GM19328 (cell line): ENCODE results near the gene RPL28.
"Not testable (repeated sequence)": the region's sequence is repeated elsewhere in the genome, so short reads cannot be mapped to it uniquely, and the experiment has no call there.

Experiments used
- ATAC-seq: cut with Tn5 transposase; IDR thresholded peaks from one replicate; pipeline ENCODE4 v1.9.1; 2021; ENCODE audit warnings: mild to moderate bottlenecking, moderate library complexity; ENCODE audit not compliant: unreplicated experiment

RPL28 gene

GRCh38 chr19:55446060-55446459 lies 60.3 kb downstream of the RPL28 start:
- ATAC-seq: no peak

GRCh38 chr19:55447421-55448174 lies 61.9 kb downstream of the RPL28 start:
- ATAC-seq: no peak

- ATAC-seq: not testable (repeated sequence)
These were observed 62.4 kb downstream of the RPL28 start for GRCh38 chr19:55448175-55448490.

- no peak for ATAC-seq
These were observed 63.7 kb downstream of the RPL28 start for GRCh38 chr19:55449469-55449868.

GRCh38 chr19:55451163-55451964 lies 65.6 kb downstream of the RPL28 start:
- ATAC-seq: no peak

- ATAC-seq: no peak
These were observed 66.4 kb downstream of the RPL28 start for GRCh38 chr19:55451965-55452748.
